Measurements from ENCODE around the gene CHST15. TPM values are rescaled to one million over a fixed set of nuclear protein-coding genes. Genes with fewer than 3 reads are reported as not detected.

Gene CHST15
- total and polyA plus RNA-seq, 2 of the 8 experiments (the other 6 are each of a cell fraction or from before 2014, with no cell fraction given) = 8.8 to 9.1 TPM

DNA sequence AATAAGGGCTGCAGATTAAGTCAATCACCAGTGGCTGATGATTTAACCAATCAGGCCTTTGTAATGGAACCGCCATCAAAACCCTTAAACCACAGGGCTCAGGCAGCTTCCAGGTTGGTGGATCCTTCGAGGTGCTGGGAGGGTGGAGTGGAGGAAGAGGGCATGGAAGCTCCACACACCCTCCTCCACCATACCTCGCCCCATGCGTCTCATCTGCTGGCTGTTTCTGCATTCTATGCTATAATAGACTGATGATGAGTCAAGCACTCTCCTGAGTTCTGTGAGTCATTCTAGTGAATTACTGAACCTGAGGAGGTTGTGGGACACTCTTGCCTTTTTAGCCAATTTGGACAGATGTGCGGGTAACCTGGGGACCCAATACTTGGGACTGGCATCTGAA is 43.9 kb downstream of the CHST15 start:
- no peak overlapping the region for H3K14ac ChIP-seq (ENCODE audit: insufficient read length)
- POLR2A ChIA-PET (ENCODE audit: partially characterized antibody) = no interaction called here
- TF ChIP-seq EZH2 (IDR thresholded peaks at IDR 0.05; ENCODE audit: low read depth, low read length, severe bottlenecking) = no peak
- no peak for TF ChIP-seq EP300 (IDR thresholded peaks at IDR 0.05; ENCODE audit: borderline replicate concordance in 1 of 2, low read depth in 2 of 2, low read length in 2 of 2)
- TF ChIP-seq HDAC2 (IDR thresholded peaks at IDR 0.05; ENCODE audit: borderline replicate concordance in 1 of 2, low read depth in 2 of 2, low read length in 2 of 2) = no peak
- TF ChIP-seq SP1 (IDR thresholded peaks at IDR 0.05; ENCODE audit: low read depth, low read length) = no peak
- TF ChIP-seq, protein P1, sequence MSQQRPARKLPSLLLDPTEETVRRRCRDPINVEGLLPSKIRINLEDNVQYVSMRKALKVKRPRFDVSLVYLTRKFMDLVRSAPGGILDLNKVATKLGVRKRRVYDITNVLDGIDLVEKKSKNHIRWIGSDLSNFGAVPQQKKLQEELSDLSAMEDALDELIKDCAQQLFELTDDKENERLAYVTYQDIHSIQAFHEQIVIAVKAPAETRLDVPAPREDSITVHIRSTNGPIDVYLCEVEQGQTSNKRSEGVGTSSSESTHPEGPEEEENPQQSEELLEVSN (IDR thresholded peaks at IDR 0.05) = no peak
- no peak for TF ChIP-seq PHF8 (conservative IDR thresholded peaks at IDR 0.05; ENCODE audit: low read depth, low read length)
- TF ChIP-seq EGR1 (IDR thresholded peaks at IDR 0.05; ENCODE audit: borderline replicate concordance, low read depth, low read length) = no peak
- TF ChIP-seq RNF2 (IDR thresholded peaks at IDR 0.05; ENCODE audit: borderline replicate concordance, low read depth, low read length, missing control alignments, poor library complexity, severe bottlenecking) = no peak
- TF ChIP-seq BCL11A (IDR thresholded peaks at IDR 0.05; ENCODE audit: low read depth in 2 of 2, low read length in 2 of 2) = no peak
- no peak for TF ChIP-seq SUZ12 (IDR thresholded peaks at IDR 0.05; ENCODE audit: low read length)
- no peak for TF ChIP-seq SAP30 (IDR thresholded peaks at IDR 0.05; ENCODE audit: insufficient read depth, insufficient replicate concordance, low read length)
- TF ChIP-seq POLR2AphosphoS5 (IDR thresholded peaks at IDR 0.05; ENCODE audit: low read depth, low read length) = no peak

More for the DNA sequence above, 43.9 kb downstream of the CHST15 start:
- H4K20me1 ChIP-seq (replicated peaks in 1 of 2; ENCODE audit: control insufficient read depth in 1 of 2, insufficient read depth in 2 of 2, low read length in 2 of 2) = no peaks in the 10 kb centered on the region
- H3K23me2 ChIP-seq (ENCODE audit: low read depth, low read length) = no peaks in the 10 kb centered on the region
- H3K9ac ChIP-seq (replicated peaks in 1 of 4; ENCODE audit: extremely low read depth in 1 of 4, low read depth in 3 of 4, low read length in 3 of 4) = no peak overlapping the region
- FAIRE-seq (no peak), DNase-seq (ENCODE audit: low read depth in 1 of 2, low spot score in 2 of 2) (no peak)
- H3K36me3 ChIP-seq (ENCODE audit: control insufficient read depth in 2 of 4, insufficient read depth in 4 of 4, low read length in 3 of 4) = no peaks in the 10 kb centered on the region
- H3K18ac ChIP-seq (ENCODE audit: extremely low read depth, low read length) = no peak overlapping the region
- CTCF ChIA-PET (ENCODE audit: partially characterized antibody) = interaction anchor here (1.0 to 2.5 kb wide), 4 partner anchors 8 to 168 kb away, joined by 3 to 8 read pairs (median 4); no protein-coding TSS in a partner anchor
- H3K27ac ChIP-seq (ENCODE audit: low read depth, low read length) = no peak overlapping the region
- peaks cover 3% of the 10 kb centered on the region; the same call in 1 of the 2 replicates for H3K79me1 ChIP-seq (ENCODE audit: low read depth, low read length)
- H3K4ac ChIP-seq (replicated peaks; ENCODE audit: insufficient read length, low read depth, low read length) = no peak overlapping the region
- no peaks in the 10 kb centered on the region for H3K9me3 ChIP-seq (ENCODE audit: insufficient read depth in 2 of 2, low read depth in 1 of 2, low read length in 1 of 2)
- H3K23ac ChIP-seq (ENCODE audit: insufficient read length) = no peak overlapping the region
- H3K4me2 ChIP-seq (ENCODE audit: insufficient read depth in 1 of 2, low read depth in 2 of 2, low read length in 2 of 2) = no peak overlapping the region
- H2AFZ ChIP-seq (ENCODE audit: low read length) = no peak overlapping the region
- H4K8ac ChIP-seq (ENCODE audit: extremely low read depth, insufficient read depth, low read length) = no peak overlapping the region
- no peak overlapping the region for H4K91ac ChIP-seq (replicated peaks; ENCODE audit: insufficient read length, low read length)
- H4K5ac ChIP-seq (ENCODE audit: insufficient read length, low read depth, low read length) = no peak overlapping the region
- H2BK120ac ChIP-seq (replicated peaks; ENCODE audit: low read depth, low read length) = no peak overlapping the region
- H2BK12ac ChIP-seq (ENCODE audit: low read depth, low read length) = no peak overlapping the region
- H3K56ac ChIP-seq (replicated peaks; ENCODE audit: insufficient read length, low read depth, low read length) = no peak overlapping the region
- no peaks in the 10 kb centered on the region for H3K27me3 ChIP-seq (replicated peaks in 1 of 4; ENCODE audit: control insufficient read depth in 3 of 4, extremely low read depth in 1 of 4, insufficient read depth in 3 of 4, low read length in 3 of 4)
- H3K4me3 ChIP-seq (ENCODE audit: extremely low read depth in 1 of 4, insufficient read depth in 2 of 4, low read depth in 3 of 4, low read length in 4 of 4) = no peak overlapping the region
- 91% methylated on average over 5 of the region's 5 CpGs; no CpG with 5 or more reads in 1 of the 2 experiments for WGBS, 2 experiments (ENCODE audit: extremely low coverage in 1 of 2, insufficient coverage in 1 of 2, insufficient read length in 1 of 2, insufficient replicate concordance in 2 of 2, low coverage in 1 of 2, low lambda C conversion rate in 2 of 2, missing lambda C conversion rate in 1 of 2)
- H2AK5ac ChIP-seq (ENCODE audit: low read depth, low read length) = no peak overlapping the region
- H2BK5ac ChIP-seq (ENCODE audit: low read depth, low read length) = no peak overlapping the region
- peaks cover 0 to 6% (median 2%) of the 10 kb centered on the region in 4 experiments; a peak in 3 of 7 replicates for H3K4me1 ChIP-seq (replicated peaks in 1 of 4; ENCODE audit: control insufficient read depth in 3 of 4, insufficient read depth in 4 of 4, low read length in 3 of 4)
- no peak overlapping the region for H2BK20ac ChIP-seq (ENCODE audit: low read length)
- no peak overlapping the region for H2BK15ac ChIP-seq (ENCODE audit: low read length)
- H3K79me2 ChIP-seq (ENCODE audit: control insufficient read depth in 1 of 2, insufficient read depth in 2 of 2, low read length in 2 of 2) = no peaks in the 10 kb centered on the region
